Activated CD4-positive, alpha-beta memory T cell treated with anti-CD3 and anti-CD28 coated beads, Interleukin-2, amount 10 ng/mL, durations not matched to agents 7 days and 5 days (primary cell): ENCODE data around the gene KCNJ6. TPM values are rescaled to one million over a fixed set of nuclear protein-coding genes. Genes with fewer than 3 reads are reported as not detected.

Experiments
- CTCF ChIA-PET: fragments of 350-600 bp; sonication (Branson Sonifier 250); formaldehyde crosslinking; loops from one replicate; lab custom pipeline; 2021; ENCODE audit warnings: antibody characterized with exemption, inconsistent platforms; lab: Charles Lee
- POLR2A ChIA-PET: fragments of 350-600 bp; sonication (Branson Sonifier 250); formaldehyde crosslinking; loops from one replicate; lab custom pipeline; 2021; ENCODE audit warnings: antibody characterized with exemption; lab: Charles Lee
- DNase-seq: peaks from one replicate; pipeline ENCODE4 v3.0.0-alpha.2; 2020
- H3K27ac Mint-ChIP-seq: one replicate; pipeline ENCODE4 v1.8.0; 2021; ENCODE audit warnings: mild to moderate bottlenecking, mixed read lengths
- H3K27me3 Mint-ChIP-seq: one replicate; pipeline ENCODE4 v1.8.0; 2021; ENCODE audit warnings: mixed read lengths
- H3K36me3 Mint-ChIP-seq: one replicate; pipeline ENCODE4 v1.8.0; 2021; ENCODE audit warnings: low read depth, mixed read lengths
- H3K4me1 Mint-ChIP-seq: one replicate; pipeline ENCODE4 v1.8.0; 2021; ENCODE audit warnings: mixed read lengths
- H3K4me3 Mint-ChIP-seq: one replicate; pipeline ENCODE4 v1.8.0; 2021; ENCODE audit warnings: mild to moderate bottlenecking, mixed read lengths
- H3K9me3 Mint-ChIP-seq: one replicate; pipeline ENCODE4 v1.8.0; 2021; ENCODE audit warnings: mixed read lengths
- total RNA-seq, 2 experiments: library from RNA; stranded (reverse); gene quantifications; one replicate each; pipeline ENCODE4 v1.2.3, GENCODE V29; 2021

KCNJ6 gene
- total RNA-seq, 2 experiments from 2014 or later = not detected

- ChIA-PET CTCF (no interaction called here), POLR2A (no interaction called here)
- H3K4me1 Mint-ChIP-seq = no peaks in the 10 kb centered on the region
Observed at GRCh38 chr21:37704751-37705150, 211.5 kb downstream of the KCNJ6 start.

GRCh38 chr21:37702241-37702640, 214.0 kb downstream of the KCNJ6 start:
- ChIA-PET CTCF (interaction anchor here (1.5 kb wide), 1 partner anchor 10 kb away, joined by 5 read pairs; no protein-coding TSS in a partner anchor), POLR2A (no interaction called here)
- H3K36me3 Mint-ChIP-seq = no peaks in the 10 kb centered on the region
- no peak overlapping the region for H3K4me3 Mint-ChIP-seq
- H3K27ac Mint-ChIP-seq = no peak overlapping the region
- no peaks in the 10 kb centered on the region for H3K9me3 Mint-ChIP-seq
- peaks cover 2% of the 10 kb centered on the region for H3K27me3 Mint-ChIP-seq
- DNase-seq = no peak
- H3K4me1 Mint-ChIP-seq = no peaks in the 10 kb centered on the region

More at GRCh38 chr21:37704751-37705150, 211.5 kb downstream of the KCNJ6 start:
- Mint-ChIP-seq H3K4me3 (no peak overlapping the region), H3K27ac (no peak overlapping the region), H3K27me3 (peaks cover 4% of the 10 kb centered on the region), H3K36me3 (no peaks in the 10 kb centered on the region), H3K9me3 (no peaks in the 10 kb centered on the region)
- no peak for DNase-seq

- Mint-ChIP-seq H3K4me1 (no peaks in the 10 kb centered on the region), H3K4me3 (no peak overlapping the region), H3K36me3 (no peaks in the 10 kb centered on the region), H3K9me3 (no peaks in the 10 kb centered on the region), H3K27me3 (peaks cover 2% of the 10 kb centered on the region), H3K27ac (no peak overlapping the region)
- DNase-seq = peak; percentile 16
- CTCF ChIA-PET = interaction anchor here (1.0 to 1.4 kb wide), 4 partner anchors 11 to 535 kb away, joined by 3 to 10 read pairs (median 4); no protein-coding TSS in a partner anchor
- POLR2A ChIA-PET = no interaction called here
Observed at GRCh38 chr21:37700641-37701202, 215.5 kb downstream of the KCNJ6 start.

GRCh38 chr21:37699024-37699775, 217.1 kb downstream of the KCNJ6 start:
- DNase-seq = no peak
- no peaks in the 10 kb centered on the region for H3K36me3 Mint-ChIP-seq
- H3K4me3 Mint-ChIP-seq = no peak overlapping the region
- no peaks in the 10 kb centered on the region for H3K9me3 Mint-ChIP-seq
- H3K27ac Mint-ChIP-seq = no peak overlapping the region
- POLR2A ChIA-PET = no interaction called here
- no peaks in the 10 kb centered on the region for H3K4me1 Mint-ChIP-seq
- CTCF ChIA-PET = no interaction called here
- H3K27me3 Mint-ChIP-seq = peaks cover 4% of the 10 kb centered on the region

- Mint-ChIP-seq H3K27ac (no peak overlapping the region), H3K4me3 (no peak overlapping the region)
- POLR2A ChIA-PET = no interaction called here
Observed at GRCh38 chr21:37696936-37697335, 219.3 kb downstream of the KCNJ6 start.

GRCh38 chr21:37695111-37695510, 221.1 kb downstream of the KCNJ6 start:
- H3K27me3 Mint-ChIP-seq = peaks cover 6% of the 10 kb centered on the region
- ChIA-PET POLR2A (no interaction called here), CTCF (no interaction called here)
- H3K4me1 Mint-ChIP-seq = no peaks in the 10 kb centered on the region
- no peaks in the 10 kb centered on the region for H3K36me3 Mint-ChIP-seq
- H3K27ac Mint-ChIP-seq = no peak overlapping the region
- H3K9me3 Mint-ChIP-seq = no peaks in the 10 kb centered on the region
- no peak for DNase-seq
- no peak overlapping the region for H3K4me3 Mint-ChIP-seq

More at GRCh38 chr21:37696936-37697335, 219.3 kb downstream of the KCNJ6 start:
- Mint-ChIP-seq H3K9me3 (no peaks in the 10 kb centered on the region), H3K4me1 (no peaks in the 10 kb centered on the region), H3K27me3 (peaks cover 4% of the 10 kb centered on the region), H3K36me3 (no peaks in the 10 kb centered on the region)
- CTCF ChIA-PET = no interaction called here
- DNase-seq = no peak

GRCh38 chr21:37688952-37689659, 227.2 kb downstream of the KCNJ6 start:
- CTCF ChIA-PET = no interaction called here
- H3K27ac Mint-ChIP-seq = no peak overlapping the region
- H3K27me3 Mint-ChIP-seq = peaks cover 2% of the 10 kb centered on the region
- POLR2A ChIA-PET = no interaction called here
- H3K4me3 Mint-ChIP-seq = no peak overlapping the region
- H3K9me3 Mint-ChIP-seq = no peaks in the 10 kb centered on the region
- no peak for DNase-seq
- H3K4me1 Mint-ChIP-seq = no peaks in the 10 kb centered on the region
- no peaks in the 10 kb centered on the region for H3K36me3 Mint-ChIP-seq

GRCh38 chr21:37686991-37687810, 229.1 kb downstream of the KCNJ6 start:
- H3K27me3 Mint-ChIP-seq = peaks cover 2% of the 10 kb centered on the region
- no peak overlapping the region for H3K4me3 Mint-ChIP-seq
- no peak for DNase-seq
- ChIA-PET CTCF (interaction anchor here (0.9 kb wide), 1 partner anchor 25 kb away, joined by 3 read pairs; no protein-coding TSS in a partner anchor), POLR2A (no interaction called here)
- H3K27ac Mint-ChIP-seq = no peak overlapping the region
- no peaks in the 10 kb centered on the region for H3K9me3 Mint-ChIP-seq
- no peaks in the 10 kb centered on the region for H3K4me1 Mint-ChIP-seq
- H3K36me3 Mint-ChIP-seq = no peaks in the 10 kb centered on the region

GRCh38 chr21:37684547-37684946, 231.7 kb downstream of the KCNJ6 start:
- H3K27me3 Mint-ChIP-seq = peaks cover 2% of the 10 kb centered on the region
- no peak for DNase-seq
- H3K4me3 Mint-ChIP-seq = no peak overlapping the region
- no peaks in the 10 kb centered on the region for H3K36me3 Mint-ChIP-seq
- no peaks in the 10 kb centered on the region for H3K4me1 Mint-ChIP-seq
- CTCF ChIA-PET = no interaction called here
- no peaks in the 10 kb centered on the region for H3K9me3 Mint-ChIP-seq
- H3K27ac Mint-ChIP-seq = no peak overlapping the region
- POLR2A ChIA-PET = no interaction called here

- H3K9me3 Mint-ChIP-seq = no peaks in the 10 kb centered on the region
- no peaks in the 10 kb centered on the region for H3K36me3 Mint-ChIP-seq
- ChIA-PET CTCF (no interaction called here), POLR2A (no interaction called here)
- H3K4me1 Mint-ChIP-seq = no peaks in the 10 kb centered on the region
- H3K27ac Mint-ChIP-seq = no peak overlapping the region
- H3K4me3 Mint-ChIP-seq = no peak overlapping the region
- peaks cover 5% of the 10 kb centered on the region for H3K27me3 Mint-ChIP-seq
- no peak for DNase-seq
Observed at GRCh38 chr21:37684115-37684493, 232.2 kb downstream of the KCNJ6 start.

GRCh38 chr21:37683396-37684114, 232.7 kb downstream of the KCNJ6 start:
- Mint-ChIP-seq H3K27me3 (peaks cover 7% of the 10 kb centered on the region), H3K36me3 (no peaks in the 10 kb centered on the region), H3K9me3 (no peaks in the 10 kb centered on the region), H3K27ac (no peak overlapping the region), H3K4me3 (no peak overlapping the region), H3K4me1 (no peaks in the 10 kb centered on the region)
- no peak for DNase-seq
- ChIA-PET CTCF (no interaction called here), POLR2A (no interaction called here)

- ChIA-PET POLR2A (no interaction called here), CTCF (no interaction called here)
- no peak overlapping the region for H3K27ac Mint-ChIP-seq
- H3K27me3 Mint-ChIP-seq = peaks cover 10% of the 10 kb centered on the region
- H3K9me3 Mint-ChIP-seq = no peaks in the 10 kb centered on the region
- no peak overlapping the region for H3K4me3 Mint-ChIP-seq
- H3K36me3 Mint-ChIP-seq = no peaks in the 10 kb centered on the region
- H3K4me1 Mint-ChIP-seq = no peaks in the 10 kb centered on the region
- no peak for DNase-seq
Observed at GRCh38 chr21:37682966-37683365, 233.3 kb downstream of the KCNJ6 start.
